Stimulated activated CD8-positive, alpha-beta memory T cell treated with anti-CD3 and anti-CD28 coated beads, Interleukin-7, amount 100 ng/mL, for 48 hours (primary cell): ENCODE measurements around the gene TMPRSS9.

Experiments used
- DNase-seq, 2 donors: peaks; one replicate each; pipeline ENCODE4 v3.0.0-alpha.2; 2020; ENCODE audit warnings: low read depth in 1 of 2; ENCODE audit errors: extremely low read depth in 1 of 2

TMPRSS9 gene

DNA sequence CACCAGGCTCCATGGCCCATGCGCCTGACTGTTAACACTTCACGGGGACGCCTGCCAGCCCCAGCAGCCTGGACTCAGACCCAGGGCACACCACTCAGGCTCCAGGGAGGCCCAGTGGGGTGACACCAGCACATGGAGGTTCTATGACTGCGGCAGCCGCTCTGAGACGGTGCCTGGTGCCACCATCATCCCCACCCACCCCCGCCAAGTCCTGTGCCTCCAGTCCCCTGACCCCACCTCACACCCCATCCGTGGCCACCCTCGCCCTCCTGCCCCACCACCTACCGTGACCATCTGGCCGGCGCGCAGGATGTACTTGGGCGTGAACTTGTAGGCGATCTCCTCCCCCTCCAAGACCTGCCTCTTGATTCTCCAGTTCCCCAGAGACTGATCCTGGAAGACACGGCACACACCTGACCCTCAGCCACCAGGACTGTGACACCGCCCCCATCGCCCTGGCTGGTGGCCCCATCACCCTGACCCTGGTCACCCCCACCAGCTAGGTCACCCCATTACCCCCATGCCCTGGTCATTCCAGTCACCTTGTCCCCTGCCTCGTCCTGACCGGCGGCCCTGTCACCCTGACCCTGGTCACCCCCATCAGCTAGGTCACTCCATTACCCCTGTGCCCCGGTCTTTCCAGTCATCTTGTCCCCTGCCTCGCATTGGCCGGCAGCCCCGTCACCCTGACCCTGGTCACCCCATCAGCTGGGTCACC is 72.2 kb downstream of the TMPRSS9 start:
- no peak for DNase-seq

DNA sequence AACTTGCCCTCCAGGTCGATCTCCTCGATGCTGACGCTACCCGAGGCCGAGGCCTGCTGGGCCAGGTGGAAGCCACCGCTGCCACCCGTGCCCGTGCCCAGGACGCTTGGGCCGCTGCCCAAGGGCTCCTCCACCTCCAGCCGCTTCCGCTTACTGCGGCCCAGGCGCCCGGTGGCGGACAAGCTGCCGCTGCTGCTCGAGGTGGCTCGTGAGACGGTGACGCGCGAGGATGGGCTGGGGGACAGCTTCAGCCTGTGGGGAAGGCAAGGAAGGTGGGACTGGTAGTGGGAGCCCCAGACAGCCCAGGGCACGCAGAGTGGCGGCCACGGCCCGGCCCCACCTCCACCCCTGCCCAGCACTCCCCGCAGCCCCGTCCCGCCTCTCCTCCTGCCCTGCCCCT is 73.8 kb downstream of the TMPRSS9 start:
- DNase-seq = no peak

DNA sequence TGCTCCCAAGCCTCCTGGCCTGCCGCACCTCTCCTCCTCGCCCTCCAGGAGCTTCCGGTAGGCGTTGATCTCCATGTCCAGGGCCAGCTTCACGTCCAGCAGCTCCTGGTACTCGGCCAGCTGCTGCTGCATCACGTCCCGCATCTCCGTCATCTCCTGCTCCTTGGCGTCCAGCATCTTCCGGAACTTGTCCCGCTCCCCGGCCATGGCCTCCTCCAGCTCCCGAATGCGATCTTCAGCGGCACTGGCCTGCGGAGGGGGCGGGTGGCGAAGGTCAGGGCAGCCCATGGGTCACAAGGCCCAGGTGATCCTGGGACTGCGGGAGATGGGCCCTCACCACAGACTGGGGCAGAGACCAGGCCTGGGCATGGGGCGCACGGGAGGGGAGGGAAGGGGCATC is 74.2 kb downstream of the TMPRSS9 start:
- no peak for DNase-seq

DNA sequence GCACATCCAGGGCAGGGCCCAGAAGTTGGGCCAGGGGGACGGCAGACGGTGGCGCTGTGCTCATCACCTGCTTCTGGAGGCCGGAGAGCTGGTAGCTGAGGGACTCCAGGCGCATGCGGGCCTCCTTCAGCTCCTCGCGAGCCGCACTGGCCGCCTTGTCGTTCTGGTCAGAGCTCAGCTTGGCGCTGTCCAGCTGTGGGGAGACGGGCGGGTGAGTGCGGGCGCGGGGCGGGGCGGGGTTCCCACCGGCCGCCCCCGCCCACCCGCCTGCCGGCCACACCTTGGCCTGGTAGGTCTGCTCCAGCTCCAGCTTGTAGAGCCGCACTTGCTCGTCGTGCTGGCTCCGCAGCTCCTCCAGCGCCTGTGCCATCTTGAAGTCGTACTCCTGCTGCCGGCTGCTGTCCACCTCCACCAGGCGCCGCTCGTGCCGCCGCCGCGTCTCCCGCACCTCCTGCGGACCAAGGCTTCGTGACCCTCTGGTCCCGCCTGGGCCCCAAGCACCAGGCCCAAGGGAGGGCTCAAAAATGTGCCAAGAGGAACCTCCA is 74.7 kb downstream of the TMPRSS9 start:
- no peak for DNase-seq

DNA sequence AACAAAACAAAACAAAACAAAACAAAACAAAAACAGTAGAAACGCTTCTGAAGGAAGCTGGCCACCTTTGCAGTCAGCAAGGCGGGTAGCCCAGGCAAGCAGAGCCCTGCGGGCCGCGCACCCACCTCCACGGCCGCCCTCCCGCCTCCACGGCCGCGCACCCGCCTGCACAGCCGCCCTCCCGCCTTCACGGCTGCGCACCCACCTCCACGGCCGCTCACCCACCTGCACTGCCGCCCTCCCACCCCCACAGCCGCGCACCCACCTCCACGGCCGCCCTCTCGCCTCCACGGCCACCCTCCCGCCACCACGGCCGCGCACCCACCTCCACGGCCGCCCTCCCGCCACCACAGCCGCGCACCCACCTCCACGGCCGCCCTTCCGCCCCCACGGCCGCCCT is 76.3 kb downstream of the TMPRSS9 start:
- DNase-seq = no peak

DNA sequence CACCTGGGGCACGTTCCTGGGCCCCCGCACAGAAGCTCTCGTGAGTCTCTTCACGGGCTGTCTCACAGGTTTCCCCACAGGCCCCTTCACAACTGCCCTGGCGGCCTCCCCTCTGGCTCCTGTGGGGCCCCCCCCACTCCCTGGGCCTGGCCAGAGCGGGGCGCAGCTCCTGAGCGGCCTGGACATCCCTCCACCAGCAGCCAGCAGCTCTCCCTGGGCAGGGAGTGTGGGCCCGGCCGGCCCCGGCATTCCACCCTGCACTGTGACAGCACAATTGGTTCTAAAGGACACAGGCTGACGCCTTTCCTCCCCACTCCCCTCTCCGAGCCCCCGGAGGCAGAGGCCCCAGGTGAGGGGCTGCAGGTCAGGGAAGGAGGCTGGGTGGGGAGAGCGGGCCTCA is 76.9 kb downstream of the TMPRSS9 start:
- no peak for DNase-seq

DNA sequence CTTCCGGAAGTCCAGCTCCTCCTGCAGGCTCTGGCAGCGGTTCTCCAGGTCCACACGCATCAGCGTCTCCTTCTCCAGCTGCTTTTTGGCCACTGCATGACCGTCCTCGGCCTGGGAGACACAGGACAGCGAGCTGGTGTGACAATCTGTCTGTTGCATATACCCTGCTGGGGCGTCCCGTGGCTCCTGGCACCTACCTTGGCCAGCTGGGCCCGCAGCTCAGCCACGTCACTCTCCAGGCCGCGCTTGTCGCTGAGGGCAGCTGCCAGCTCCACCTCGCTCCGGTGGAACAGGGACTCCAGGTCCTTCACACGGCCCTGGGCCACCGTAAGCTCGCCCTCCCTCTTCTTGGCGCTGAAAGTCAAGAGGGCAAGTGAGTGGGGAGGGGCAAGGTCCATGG is 78.1 kb downstream of the TMPRSS9 start:
- no peak for DNase-seq

DNA sequence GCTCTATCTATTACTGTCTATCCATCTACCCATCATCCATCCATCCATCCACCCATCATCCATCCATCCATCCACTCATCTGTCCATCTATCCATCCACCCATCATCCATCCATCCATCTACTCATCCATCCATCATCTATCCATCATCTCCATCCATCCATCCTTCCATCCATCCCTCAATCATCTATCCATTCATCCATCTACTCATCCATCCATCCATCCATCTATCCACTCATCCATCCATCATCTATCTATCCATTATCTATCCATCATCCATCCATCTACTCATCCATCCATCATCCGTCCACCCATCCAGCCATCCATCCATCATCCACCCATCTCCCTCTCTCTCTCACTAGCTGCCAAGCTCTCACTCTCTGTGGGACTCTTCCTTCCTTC is 80.5 kb downstream of the TMPRSS9 start:
- no peak for DNase-seq

DNA sequence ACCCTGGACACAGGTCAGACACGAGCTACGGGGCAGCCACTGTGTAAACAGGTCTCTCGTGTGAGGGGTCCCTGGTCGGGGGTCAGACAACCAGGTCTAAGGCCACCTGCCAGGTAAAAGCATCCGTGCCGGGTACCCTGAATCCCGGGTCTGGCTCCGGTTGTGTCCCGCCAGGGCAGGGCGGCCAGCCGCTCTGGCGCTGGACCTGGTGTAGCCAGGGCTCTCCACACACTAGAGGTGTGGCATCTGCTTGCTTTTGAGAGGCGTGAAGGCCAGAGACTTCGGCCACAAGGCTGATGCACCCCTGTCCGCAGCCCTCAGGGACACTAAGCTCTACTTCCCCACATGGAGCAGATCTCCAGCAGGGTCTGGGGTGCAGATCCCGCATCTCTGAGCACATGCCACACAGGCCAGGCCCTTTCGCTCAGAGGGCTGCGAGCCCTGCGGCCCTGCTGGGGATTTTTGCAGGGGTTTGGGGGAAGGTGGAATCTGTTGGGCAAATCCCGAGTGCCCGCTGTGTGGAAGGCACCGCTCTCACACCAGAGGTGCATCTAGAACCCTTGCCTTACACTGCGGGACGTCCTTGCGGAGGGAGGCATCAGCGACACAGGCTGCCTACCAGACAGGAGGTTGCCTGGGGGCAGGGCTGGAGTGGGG is 81.2 kb downstream of the TMPRSS9 start:
- DNase-seq = no peak

DNA sequence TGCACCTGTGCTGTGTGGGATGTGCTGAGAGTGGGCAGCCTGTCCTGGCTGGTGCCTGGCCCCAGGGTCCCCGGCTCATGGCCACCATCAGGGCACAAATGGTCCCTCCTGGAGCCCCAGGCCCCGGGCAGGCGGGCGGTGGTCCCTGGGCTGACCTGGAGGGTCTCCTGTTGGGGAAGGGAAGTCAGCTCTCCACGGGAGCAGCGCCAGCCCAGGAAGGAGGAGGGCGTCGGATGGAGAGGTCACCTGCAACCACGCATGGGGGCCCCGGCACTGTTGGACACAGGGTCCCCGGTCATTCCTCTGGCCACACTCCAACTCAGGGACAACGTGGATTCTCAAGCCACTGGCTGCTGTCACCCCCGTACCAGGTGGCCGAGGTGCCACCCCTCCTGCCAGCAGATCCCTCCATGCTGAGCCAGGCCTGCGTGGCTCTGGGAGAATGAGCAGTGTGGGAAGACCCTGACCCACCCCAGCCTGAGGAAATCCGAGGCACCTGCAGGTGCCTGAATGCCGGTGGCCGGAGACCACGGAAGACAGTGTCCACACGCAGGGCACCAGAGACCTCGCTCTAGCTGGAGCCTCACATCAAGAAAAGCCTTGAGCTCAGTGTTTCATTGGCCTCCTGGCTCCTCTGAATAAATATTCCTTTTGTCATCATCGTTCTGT is 83.2 kb downstream of the TMPRSS9 start:
- no peak for DNase-seq

DNA sequence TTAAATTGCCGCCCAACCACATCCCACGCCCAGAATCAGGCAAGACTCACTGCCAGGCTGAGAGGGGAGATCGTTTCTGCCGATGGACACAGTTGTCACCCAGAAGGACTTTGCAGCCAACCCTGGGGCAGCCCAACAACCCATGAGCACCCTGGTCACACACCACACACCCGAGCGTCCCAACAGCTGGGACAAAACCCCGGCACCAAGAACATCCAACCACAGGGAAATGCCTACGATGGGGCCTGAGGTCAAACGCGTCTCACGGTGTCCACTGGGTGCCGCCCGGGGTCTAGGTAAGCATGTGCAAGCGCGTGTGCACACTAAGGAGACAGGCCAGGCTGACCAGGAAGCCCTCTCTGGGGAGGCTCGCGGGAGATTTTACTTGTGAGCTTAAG is 83.7 kb downstream of the TMPRSS9 start:
- no peak for DNase-seq

DNA sequence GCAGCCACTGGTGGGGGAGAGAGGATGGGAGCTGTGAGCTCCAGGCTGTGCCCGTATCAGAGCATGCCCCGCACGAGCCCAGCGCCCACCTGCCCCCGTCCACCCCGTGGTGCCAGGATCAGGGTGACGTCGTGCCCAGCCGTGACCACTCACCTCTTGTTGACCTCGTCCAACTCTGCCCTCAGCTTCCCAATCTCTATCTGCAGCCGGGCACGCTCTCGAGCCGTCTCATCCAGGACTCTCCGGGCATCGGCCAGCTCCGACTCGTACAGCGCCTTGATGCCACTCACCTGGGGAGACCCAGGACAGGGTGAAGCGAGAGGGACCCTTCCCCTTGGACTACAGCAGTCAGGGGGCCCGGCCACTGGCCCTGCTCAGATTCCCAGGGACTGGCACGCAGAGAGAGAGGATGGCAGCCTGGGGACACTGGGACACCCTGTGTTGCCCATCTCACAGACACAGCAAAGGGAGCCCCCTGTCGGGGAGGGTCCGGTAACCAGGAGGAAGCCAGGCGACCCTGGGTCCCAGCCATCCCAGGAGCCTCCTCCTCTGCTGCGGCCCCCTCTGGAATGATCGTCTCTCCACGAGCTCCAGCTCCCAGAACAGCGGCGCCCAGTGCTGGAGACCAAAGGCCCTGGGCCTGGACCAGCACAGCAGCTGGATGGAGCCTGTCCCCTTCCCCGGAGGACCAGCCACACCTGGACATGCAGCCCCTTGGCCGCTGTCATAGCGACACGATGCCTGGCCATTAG is 84.4 kb downstream of the TMPRSS9 start:
- no peak for DNase-seq

DNA sequence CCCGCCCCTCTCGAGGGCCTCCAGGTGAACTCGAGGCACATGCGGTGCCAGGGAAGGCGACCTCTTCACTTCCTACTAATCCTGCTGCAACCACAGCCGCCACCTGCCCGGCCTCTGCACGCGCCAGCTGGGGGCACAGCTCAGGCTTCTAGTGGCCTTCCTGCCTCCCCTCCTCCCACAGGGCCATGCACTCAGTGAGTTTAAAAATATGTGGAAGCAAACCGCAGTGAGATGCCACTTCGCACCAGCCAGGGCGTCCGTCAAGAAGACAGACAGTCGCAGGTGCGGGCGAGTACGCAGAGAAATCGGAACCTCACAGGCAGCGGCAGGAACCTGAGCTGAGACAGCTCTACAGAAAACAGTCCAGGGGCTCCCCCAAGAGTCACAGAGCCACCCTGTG is 86.3 kb downstream of the TMPRSS9 start:
- DNase-seq = no peak

DNA sequence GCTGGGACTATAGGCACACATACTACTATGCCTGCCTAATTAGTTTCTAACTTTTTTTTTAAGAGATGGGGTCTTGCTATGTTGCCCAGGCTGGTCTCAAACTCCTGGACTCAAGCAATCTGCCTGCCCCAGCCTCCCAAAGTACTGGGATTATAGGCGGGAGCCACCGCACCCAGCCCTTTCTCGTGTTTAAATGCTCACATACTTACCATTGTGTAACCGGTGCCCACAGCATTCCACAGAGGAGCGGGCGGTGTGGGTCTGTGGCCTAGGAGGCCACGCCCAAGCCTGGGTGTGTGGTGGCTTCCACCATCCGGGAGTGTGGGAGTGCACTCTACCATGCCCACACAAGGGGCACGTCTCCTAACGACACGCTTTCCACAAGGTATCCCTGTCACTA is 89.0 kb downstream of the TMPRSS9 start:
- DNase-seq = no peak

DNA sequence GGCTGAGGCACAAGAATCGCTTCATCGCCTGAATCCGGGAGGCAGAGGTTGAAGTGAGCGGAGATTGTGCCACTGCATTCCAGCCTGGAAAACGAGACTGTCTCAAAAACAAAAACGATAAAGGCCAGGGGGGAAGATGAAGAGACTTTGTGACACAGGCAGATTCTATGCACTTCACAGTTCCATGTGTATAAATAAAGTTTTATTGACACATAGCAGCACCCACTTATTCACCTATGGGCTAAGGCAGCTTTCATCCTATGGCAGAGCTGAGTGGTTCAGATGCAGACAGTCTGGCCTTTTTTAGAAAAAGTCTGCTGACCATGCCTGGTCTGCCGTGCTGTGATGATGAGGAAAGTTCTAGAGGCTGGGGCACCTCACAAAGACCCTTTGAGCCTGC is 91.1 kb downstream of the TMPRSS9 start:
- DNase-seq = no peak

DNA sequence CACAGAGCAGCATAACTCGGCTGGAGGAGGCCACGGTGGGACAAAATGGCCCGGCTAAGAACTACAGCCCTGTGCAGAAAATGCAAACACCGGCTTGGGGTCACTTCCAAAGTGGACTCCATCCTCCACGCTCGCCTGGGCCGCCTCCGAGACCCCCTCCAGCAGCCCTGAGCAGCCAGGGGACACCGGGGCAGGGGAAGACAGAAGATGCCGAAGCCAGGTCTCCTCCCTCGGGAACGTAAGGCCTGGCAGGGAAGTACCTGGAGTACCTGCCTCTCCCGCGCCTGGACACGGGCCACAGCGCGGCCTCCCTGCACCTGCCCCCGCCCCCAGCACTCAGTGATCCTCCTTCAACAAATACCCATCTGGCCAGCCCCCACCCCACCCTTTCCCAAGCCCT is 91.7 kb downstream of the TMPRSS9 start:
- DNase-seq = no peak

DNA sequence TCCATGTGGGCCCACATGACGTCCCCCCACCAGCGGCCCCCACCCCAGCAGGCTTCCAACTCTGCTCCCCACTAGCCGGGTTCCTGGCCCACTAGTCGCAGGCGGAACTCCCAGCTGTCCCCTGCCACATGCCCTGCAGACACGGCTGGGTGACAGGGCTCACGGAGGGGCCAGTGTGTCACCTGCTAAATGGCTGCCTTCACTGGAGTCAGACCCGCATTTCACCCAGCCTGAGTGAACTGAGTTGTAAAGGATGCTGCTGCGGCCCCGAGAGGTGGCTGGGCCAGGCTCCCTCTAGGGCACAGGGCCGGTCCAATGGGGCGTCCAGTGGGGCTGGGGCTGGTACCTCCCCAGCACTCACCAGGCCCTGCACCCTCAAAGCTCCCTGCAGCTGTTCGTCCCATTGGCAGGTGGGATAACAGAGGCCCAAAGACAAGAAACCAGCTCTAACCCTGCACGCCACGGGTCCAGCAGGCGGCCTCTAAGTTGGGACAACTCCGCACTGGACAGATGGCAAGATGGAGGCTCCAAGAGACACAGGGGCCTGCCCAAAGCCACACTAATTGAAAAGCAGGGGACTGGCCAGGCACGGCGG is 93.5 kb downstream of the TMPRSS9 start:
- no peak for DNase-seq

DNA sequence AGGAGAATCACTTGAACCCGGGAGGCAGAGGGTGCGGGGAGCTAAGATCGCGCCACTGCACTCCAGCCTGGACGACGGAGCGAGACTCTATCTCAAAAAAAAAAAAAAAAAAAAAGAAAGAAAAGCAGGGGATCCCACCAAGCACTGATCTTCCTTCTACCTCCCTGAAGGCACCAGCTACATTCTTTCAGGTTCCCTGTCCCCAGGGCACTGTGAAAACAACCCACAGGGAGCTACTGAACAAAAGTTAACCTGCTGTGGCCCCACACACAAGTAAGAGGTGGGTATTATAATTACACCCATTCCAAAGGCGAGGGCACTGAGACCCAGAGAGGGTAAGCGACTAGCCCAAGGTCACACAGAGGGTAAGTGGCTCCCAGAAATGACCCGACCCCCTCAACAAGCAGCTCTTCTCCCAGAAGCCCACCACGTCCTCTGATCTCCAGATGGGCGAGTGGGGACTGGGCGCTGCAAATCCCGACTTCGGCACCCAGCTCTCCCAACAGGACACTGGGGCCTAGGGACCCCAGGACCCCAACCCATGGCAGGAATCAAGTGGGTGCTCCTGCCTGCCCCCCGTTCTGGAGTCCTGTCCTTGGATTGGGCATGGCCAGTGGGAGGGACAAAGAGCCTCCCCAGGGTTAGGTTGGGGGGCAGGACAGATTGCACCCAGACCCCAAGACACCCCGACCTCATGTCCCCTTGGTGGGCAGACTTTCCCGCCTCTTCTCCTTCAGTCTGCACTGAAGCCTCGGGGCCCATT is 94.3 kb downstream of the TMPRSS9 start:
- DNase-seq = no peak

DNA sequence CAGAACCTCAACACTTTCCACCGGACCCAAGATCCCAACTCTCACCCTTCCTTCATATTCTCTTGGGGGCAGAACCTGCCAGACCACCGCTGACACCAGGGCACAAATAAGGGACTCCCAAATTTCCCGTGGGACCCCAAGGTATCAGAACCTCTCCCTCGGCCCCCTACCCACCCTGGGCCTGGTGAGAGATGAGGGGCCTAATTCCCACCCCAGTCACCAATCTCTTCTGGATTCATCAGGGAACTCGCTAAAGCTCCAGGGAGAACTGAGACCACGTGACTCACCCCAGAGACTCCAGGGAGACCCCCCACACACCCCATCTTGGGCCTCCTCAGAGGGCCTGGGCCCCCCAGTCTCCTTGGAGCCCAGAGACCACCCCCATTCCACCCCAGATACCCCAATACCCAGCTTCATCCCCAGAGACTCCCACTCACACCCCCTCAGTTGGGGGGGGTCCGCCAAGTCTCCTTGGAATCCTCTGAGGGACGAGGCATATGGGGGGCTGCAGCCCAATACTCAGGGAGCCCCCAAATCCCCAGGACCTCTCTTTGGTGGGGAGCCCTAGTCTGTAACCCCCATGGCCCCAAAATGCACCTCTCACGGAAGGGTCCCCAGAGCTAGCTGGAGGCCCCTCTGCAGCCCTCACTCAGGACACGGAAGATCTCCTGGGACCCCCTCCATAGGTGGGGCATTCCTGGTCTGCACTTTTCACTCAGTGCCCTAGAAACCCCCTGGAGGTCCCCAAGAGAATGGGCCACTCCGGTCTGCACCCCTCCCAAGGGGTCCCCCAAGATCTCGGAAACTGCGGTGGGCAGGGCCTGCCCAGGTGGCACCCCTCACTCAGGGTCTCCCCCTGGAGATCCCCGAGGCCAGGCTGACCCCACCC is 95.1 kb downstream of the TMPRSS9 start:
- no peak for DNase-seq
